ENCODE measurements around the gene YY1AP1. TPM values are rescaled to one million over a fixed set of nuclear protein-coding genes. Genes with fewer than 3 reads are reported as not detected.

Gene YY1AP1
- total and polyA plus RNA-seq, 2 donors (not counting 3 experiments of a cell fraction or from before 2014, with no cell fraction given), result 42.3 to 46.4 TPM

GRCh38 chr1:155650231-155650757 is 38.3 kb downstream of the YY1AP1 start:
- intact Hi-C loops (cut with micrococcal nuclease), result no loop called here
- Histone ChIP-seq H3K79me2 (ENCODE audit: control insufficient read depth, insufficient read depth, low read length) (no peaks in the 10 kb centered on the region), H2AFZ (ENCODE audit: low read depth, low read length) (no peak overlapping the region), H3K27ac (ENCODE audit: insufficient read depth, low read depth, low read length) (no peak overlapping the region), H3K36me3 (ENCODE audit: control insufficient read depth in 2 of 2, extremely low read depth in 1 of 2, insufficient read depth in 2 of 2, low read length in 2 of 2) (no peaks in the 10 kb centered on the region), H3K9ac (replicated peaks; ENCODE audit: extremely low read depth, insufficient read depth, low read length) (no peak overlapping the region), H3K27me3 (ENCODE audit: control insufficient read depth in 2 of 2, insufficient read depth in 2 of 2, low read length in 2 of 2) (peaks cover 3 to 4% of the 10 kb centered on the region in 2 experiments), H3K9me3 (replicated peaks; ENCODE audit: control insufficient read depth, insufficient read depth, low read length) (no peaks in the 10 kb centered on the region), H3K4me3 (replicated peaks in 1 of 3; ENCODE audit: insufficient read depth in 1 of 3, low read depth in 1 of 3, low read length in 3 of 3) (no peak overlapping the region), H3K4me1 (ENCODE audit: control insufficient read depth, extremely low read depth, insufficient read depth, low read length) (peaks cover 7% of the 10 kb centered on the region), H3K4me2 (ENCODE audit: insufficient read depth, low read length) (no peak overlapping the region), H4K20me1 (replicated peaks; ENCODE audit: control insufficient read depth, extremely low read depth, insufficient read depth, low read length) (no peaks in the 10 kb centered on the region), H3K9me1 (replicated peaks; ENCODE audit: control insufficient read depth, extremely low read depth, insufficient read depth, low read length) (no peaks in the 10 kb centered on the region)
- POLR2A ChIA-PET, result no interaction called here
- dilution Hi-C loops (cut with MboI; ENCODE audit: extremely low pct_ligation_motif_present, low sequenced_read_pairs), result no loop called here
- CTCF ChIA-PET, result no interaction called here
- no peak for DNase-seq (ENCODE audit: low read depth, low spot score)
- no peak for TF ChIP-seq CTCF (IDR thresholded peaks at IDR 0.05; ENCODE audit: extremely low read depth in 1 of 2, insufficient read depth in 1 of 2, low read depth in 1 of 2, low read length in 2 of 2)
- TF ChIP-seq FOS (IDR thresholded peaks at IDR 0.05; ENCODE audit: borderline replicate concordance, insufficient read depth, low read length), result no peak
- no peak for TF ChIP-seq EZH2 (IDR thresholded peaks at IDR 0.05; ENCODE audit: borderline replicate concordance, low read depth, low read length, severe bottlenecking)
- no peak for TF ChIP-seq POLR2AphosphoS5 (IDR thresholded peaks at IDR 0.05; ENCODE audit: insufficient read depth, low read depth, low read length)
- no peak for TF ChIP-seq POLR2A (IDR thresholded peaks at IDR 0.05; ENCODE audit: low read depth, low read length)
- no peak for TF ChIP-seq MYC (IDR thresholded peaks at IDR 0.05; ENCODE audit: low read depth, low read length)
- no peak for TF ChIP-seq GATA2 (IDR thresholded peaks at IDR 0.05; ENCODE audit: insufficient read depth, insufficient read length, low read depth, low read length)
- no peak for TF ChIP-seq MAX (IDR thresholded peaks at IDR 0.05; ENCODE audit: insufficient read depth, insufficient read length)
- no peak for TF ChIP-seq JUN (IDR thresholded peaks at IDR 0.05; ENCODE audit: borderline replicate concordance, insufficient read depth, insufficient read length, low read depth)
- no peak for FAIRE-seq
- no TSS peak for BruUV-seq (replicated peaks)

Measured in endothelial cell of umbilical vein (primary cell).